GM12892 (cell line): Measurements from ENCODE around the gene MYO3B.
A peak's percentile ranks its signal among the peaks of the same experiment; 100 is the strongest.

ENCODE experiments used
- DNase-seq: peaks from one replicate; pipeline ENCODE4 v3.0.0; 2011; ENCODE audit not compliant: insufficient read length
- FAIRE-seq: peaks from 2 replicates; lab custom pipeline; 2011; peaks lifted over from hg19 to GRCh38; lab: Jason Lieb, UNC
- POLR2A ChIP-seq: IDR thresholded peaks from 2 replicates; pipeline ENCODE4 v1.6.1; 2011; ENCODE audit warnings: low read depth, low read length, control low read depth
- POLR2AphosphoS5 ChIP-seq: IDR thresholded peaks from 2 replicates; pipeline ENCODE4 v1.6.1; 2011; ENCODE audit warnings: low read depth, low read length, control low read depth
- TAF1 ChIP-seq: IDR thresholded peaks from 2 replicates; pipeline ENCODE4 v1.6.1; 2011; ENCODE audit warnings: low read depth, mild to moderate bottlenecking, control low read depth, low read length, borderline replicate concordance

Gene MYO3B

DNA sequence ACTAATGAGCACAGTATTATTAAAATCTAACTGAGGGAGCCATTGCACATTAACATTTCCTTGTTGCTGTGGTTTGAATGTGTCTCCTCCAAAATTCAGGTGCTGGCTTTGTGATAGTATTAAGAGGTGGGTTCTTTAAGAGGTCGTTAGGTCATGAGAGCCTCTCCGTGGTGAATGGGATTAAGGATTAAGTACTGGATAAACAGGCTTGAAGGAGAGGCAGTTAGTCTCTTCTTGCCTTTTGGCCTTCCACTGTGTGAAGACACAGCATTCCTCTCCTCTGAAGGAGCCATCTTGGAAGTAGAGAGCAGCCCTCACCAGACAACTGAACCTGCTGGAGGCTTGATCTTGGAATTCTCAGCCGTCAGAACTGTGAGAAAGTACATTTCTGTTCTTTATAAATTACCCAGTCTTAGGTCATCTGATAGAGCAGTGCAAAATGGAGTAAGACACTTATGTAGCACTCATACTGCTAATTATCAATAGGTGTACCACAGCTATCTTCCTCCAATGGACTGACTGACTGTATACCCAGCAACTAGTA is 182.7 kb downstream of the MYO3B start:
- DNase-seq, result no peak
- no peak for TF ChIP-seq POLR2AphosphoS5
- no peak for TF ChIP-seq POLR2A
- TF ChIP-seq TAF1, result no peak
- FAIRE-seq, result no peak

DNA sequence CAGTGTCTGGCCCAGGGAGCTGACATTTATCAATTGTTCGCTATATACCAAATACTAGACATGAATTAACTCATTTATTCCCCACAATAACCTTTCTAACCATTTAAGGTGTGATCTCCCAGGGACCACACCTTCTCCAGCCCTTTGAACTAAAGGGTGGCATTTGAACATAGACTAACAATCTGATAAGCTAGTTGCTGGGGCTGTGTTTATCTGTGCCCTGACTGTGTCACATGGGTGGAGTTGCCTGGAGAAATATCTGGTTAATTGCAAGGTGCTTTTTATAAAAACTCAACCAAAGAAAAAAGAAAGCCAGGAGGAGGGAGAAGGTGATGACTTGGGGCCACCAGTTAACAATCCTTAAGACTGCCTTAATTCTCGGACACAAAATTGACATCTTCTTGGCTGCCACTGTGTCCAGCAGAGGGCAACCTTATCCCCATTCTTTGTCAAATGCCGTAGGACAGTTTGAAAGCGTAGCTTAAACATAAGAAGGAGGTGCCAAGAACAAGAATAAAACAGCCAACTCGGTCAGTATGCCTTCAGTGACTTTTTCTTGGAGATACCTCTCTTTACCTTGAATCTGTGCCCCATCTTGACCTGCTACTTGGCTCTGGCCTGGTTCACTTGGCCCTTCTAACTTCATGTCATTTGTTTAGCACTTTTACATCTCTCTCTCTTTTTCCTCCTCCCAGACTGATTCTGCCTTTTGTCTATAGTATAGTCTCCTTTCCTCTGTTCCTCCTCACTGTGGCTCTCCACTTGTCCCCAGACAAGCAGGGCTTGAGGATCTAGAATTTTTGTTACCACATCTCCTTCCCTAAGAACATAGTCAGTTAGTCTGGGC is 183.4 kb downstream of the MYO3B start:
- TF ChIP-seq POLR2AphosphoS5, result no peak
- TF ChIP-seq TAF1, result no peak
- TF ChIP-seq POLR2A, result no peak
- DNase-seq (no peak), FAIRE-seq (peak; percentile 84)

DNA sequence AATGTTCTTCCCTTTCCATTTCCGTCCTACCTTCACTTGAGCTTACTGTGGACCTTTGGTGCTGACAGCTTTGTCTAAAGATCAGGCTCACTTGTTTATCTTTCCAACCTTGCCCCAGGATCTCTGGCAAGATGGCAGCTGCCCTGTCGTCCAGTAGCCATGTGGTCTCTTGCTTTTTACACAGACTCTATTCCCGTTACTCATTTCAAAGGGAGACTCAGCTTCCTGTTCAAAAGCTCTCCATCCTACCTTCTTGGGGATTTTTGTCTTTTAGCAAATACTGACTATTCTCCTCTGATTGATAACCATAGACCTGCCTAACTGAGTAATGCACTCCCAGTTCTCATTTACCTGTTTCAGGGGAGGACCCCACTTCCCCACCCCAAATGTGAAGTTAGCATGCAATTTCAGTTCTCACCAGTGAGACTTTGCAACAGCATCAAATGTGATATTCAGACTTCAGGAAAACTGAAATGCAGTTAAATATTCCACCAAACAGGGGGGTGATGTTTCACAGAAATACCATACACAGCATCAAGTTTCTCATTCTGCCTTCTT is 184.4 kb downstream of the MYO3B start:
- TF ChIP-seq TAF1 (no peak), POLR2A (no peak), POLR2AphosphoS5 (no peak)
- FAIRE-seq (no peak), DNase-seq (no peak)

DNA sequence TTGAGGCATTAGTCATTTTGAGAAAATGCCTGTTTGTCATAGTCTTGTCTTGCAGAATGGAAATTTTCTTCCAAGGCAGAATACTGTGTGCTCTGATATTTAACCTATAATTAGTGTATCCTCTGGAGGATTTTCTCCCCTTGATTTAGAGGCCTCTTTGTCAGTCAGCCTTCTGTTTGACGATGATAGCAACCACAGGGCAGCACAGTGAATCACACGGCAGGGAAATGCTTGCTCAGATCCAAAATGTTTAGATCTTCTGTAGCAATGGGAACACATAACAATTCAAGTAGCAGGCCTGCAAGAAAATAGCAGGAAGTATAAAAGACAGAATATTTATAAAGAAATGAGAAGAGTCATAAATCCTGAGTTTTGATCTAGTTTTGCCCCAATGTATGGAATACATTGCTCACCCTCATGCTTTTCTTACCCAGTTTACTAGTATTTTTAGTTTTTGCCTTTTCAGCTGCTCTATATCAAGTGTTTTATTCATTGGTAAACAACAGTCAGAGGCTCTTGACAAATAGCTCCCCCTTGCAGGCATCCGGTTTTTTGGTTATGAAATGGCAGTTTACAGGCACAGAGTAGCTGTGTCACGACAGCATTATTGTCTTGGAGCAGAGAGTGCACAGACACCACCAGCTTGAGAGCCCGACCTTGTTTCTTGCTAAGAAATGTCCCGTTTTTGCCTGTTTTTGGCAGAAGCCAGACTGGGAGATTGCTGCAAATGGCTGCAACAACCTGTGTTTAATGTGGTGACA is 185.1 kb downstream of the MYO3B start:
- FAIRE-seq (no peak), DNase-seq (no peak)
- TF ChIP-seq TAF1 (no peak), POLR2AphosphoS5 (no peak), POLR2A (no peak)

DNA sequence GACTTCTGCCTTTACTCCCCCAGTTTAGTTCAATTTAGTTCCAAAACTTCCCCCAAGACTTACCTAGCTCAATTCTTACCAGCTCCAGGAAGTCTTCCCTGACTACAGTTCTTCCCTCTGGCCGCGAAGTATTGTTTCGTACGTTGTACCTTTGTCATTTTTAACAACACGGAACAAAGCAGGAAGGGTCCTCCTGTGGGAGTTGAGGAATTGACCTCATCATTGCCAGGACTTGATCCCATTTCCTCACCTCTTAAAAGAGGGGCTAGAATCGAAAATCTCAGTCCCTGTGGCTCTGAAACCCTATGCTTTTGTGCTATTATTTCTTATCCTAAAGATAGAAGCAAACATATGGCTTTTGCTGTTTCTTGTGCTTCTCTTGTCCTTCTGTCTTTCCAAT is 187.1 kb downstream of the MYO3B start:
- no peak for TF ChIP-seq POLR2AphosphoS5
- no peak for TF ChIP-seq TAF1
- no peak for TF ChIP-seq POLR2A

DNA sequence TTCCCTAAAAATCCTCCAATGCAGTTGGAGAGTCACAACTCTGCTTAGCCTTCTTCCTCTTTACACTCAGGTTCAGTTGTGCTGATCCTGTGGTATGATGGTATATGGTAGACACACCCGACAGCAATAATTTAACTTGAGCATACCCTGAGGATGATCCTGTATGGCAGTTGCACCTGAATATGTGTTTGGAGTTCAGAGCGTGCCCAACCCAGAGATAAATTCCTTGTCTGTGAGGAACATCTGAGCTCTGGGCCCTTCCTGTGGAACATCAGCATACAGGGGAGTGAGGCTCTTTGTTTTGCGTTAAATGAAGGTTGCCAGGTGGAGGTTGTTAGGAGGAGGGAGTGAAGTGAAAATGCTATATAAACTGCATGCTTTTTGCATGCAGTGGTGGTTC is 187.7 kb downstream of the MYO3B start:
- FAIRE-seq, result no peak
- no peak for TF ChIP-seq POLR2A
- TF ChIP-seq TAF1, result no peak
- no peak for TF ChIP-seq POLR2AphosphoS5
- DNase-seq, result no peak

More for the DNA sequence above, 187.1 kb downstream of the MYO3B start:
- FAIRE-seq, result no peak
- DNase-seq, result no peak

DNA sequence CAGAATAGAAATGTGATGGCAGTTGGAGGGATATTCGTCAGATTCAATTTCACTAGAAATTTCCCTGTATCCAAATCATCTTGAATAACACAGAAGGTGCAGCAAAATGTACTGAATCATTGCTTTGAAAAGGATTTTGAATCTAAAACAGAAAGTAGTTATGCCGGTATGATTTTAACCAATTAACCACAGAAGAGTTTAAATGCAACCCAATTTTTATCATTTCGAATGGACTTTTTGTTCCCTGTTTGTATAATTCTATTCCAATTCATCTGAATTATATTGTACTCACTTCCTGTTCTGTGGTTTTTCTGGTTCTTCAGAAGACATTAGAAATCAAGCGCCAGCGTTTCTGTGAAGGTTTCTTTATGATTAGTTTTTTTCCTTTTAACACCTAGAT is 190.4 kb downstream of the MYO3B start:
- DNase-seq (no peak), FAIRE-seq (no peak)
- TF ChIP-seq POLR2AphosphoS5, result no peak
- TF ChIP-seq TAF1, result no peak
- no peak for TF ChIP-seq POLR2A

DNA sequence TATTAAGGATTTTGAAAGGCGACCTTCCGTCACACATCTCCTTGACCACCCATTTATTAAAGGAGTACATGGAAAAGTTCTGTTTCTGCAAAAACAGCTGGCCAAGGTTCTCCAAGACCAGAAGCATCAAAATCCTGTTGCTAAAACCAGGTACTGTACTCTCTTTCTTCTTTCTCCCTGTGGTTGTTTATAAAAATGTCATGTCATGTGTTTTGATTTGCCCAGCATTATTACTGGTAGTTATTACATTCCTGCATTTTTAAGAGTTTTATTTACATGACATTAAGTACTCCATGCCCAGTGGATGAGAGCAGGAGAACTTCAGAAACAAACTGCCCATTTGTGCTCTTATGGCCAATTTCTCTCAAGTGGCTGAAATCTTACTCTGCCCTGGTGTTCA is 191.3 kb downstream of the MYO3B start:
- FAIRE-seq (no peak), DNase-seq (no peak)
- TF ChIP-seq POLR2A, result no peak
- no peak for TF ChIP-seq TAF1
- no peak for TF ChIP-seq POLR2AphosphoS5

DNA sequence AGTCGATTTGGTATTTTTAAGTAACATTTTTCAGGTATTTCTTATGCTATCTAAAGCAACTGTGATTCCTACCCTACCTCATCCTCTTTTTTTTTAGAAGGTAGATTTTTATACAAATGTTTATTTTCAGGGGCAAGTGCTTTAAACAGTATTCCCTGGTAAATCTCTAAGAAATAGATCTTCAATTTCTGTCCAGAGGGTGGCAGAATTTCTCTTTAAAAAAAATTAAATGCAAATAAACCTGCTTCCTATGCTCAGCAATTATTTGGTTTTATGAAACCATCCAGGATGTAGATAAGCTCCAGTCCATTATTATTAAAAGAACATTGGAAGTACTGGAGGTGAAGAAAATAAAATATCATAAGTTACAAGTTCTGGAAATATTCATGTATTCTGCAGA is 191.9 kb downstream of the MYO3B start:
- DNase-seq (no peak), FAIRE-seq (no peak)
- no peak for TF ChIP-seq POLR2AphosphoS5
- TF ChIP-seq TAF1, result no peak
- TF ChIP-seq POLR2A, result no peak

DNA sequence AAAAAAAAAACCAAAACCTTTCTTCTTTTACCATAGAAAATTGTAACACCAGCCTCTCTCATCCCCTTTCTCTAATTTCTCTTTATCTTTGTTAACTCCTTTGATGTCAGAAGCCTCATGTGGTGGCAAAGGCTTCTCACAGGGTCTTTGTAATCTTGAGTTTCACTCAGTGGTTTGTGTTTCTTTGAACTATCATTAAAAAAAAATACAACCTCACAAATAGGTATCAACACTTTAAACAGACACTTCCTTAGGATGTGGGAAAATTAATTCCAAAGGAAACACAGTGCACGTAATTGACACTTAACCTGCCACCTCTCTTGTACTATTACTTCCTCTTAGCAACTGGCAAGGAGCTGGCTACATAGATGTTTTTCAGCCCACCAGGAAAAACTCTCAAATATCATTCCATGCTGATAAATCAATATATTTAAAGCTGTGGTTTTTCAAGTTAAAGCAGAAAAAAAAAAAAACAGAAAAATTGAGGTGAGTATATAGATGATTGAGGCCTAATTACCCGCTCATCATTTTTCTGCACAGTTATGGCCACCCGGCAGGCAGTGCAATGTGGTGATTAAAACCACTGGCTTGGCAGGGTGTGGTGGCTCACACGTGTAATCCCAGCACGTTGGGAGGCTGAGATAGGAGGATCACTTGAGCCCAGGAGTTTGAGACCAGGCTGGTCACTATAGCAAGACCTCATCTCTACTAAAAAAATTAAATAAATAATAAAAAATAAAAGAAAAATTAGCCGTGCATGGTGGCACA is 193.5 kb downstream of the MYO3B start:
- no peak for TF ChIP-seq POLR2A
- no peak for TF ChIP-seq POLR2AphosphoS5
- no peak for TF ChIP-seq TAF1
- FAIRE-seq (no peak), DNase-seq (no peak)
